Tibial nerve (tissue), 4 donors: ENCODE data around the gene LCP1.

Source experiments
- CTCF ChIP-seq, 5 experiments: fragments of 200-600 bp in 3 of 5; fragments of 450-650 bp in 2 of 5; sonication (generic) in 3 of 5; IDR thresholded peaks; one replicate each; pipeline ENCODE4 v1.5.1; 2016 to 2019; ENCODE audit warnings: antibody characterized with exemption in 5 of 5, mild to moderate bottlenecking in 3 of 5, moderate library complexity in 2 of 5
- EP300 ChIP-seq, 2 donors: sonication (generic); formaldehyde crosslinking; IDR thresholded peaks; one replicate each; pipeline ENCODE4 v1.6.1; 2017; ENCODE audit warnings: antibody characterized with exemption in 2 of 2, mild to moderate bottlenecking in 1 of 2
- POLR2A ChIP-seq, 2 donors: fragments of 450-650 bp; IDR thresholded peaks; one replicate each; pipeline ENCODE4 v1.6.1; 2017; ENCODE audit warnings: antibody characterized with exemption in 2 of 2, mild to moderate bottlenecking in 2 of 2, moderate library complexity in 2 of 2

GRCh38 chr13:46184277-46184699 is 2.3 kb upstream of the LCP1 start:
- TF ChIP-seq POLR2A (IDR thresholded peaks at IDR 0.05) (no peak), CTCF (IDR thresholded peaks at IDR 0.05) (peak; percentile 14 to 50 (median 23)), EP300 (IDR thresholded peaks at IDR 0.05) (no peak)
